WTC11 (cell line): Measurements from ENCODE around the gene FMO5. TPM values are rescaled to one million over a fixed set of nuclear protein-coding genes. Genes with fewer than 3 reads are reported as not detected.

Experiments
- ATAC-seq: fragments of 200-7000 bp; cut with Tn5 transposase; 2 replicates; pipeline ENCODE4 v1.10.0; 2021; ENCODE audit warnings: mild to moderate bottlenecking, moderate library complexity
- Bru-seq: library from RNA; stranded (reverse); fragments of 400-500 nt; gene quantifications from one replicate; lab custom pipeline; 2021; lab: Mats Ljungman, UMichigan
- CTCF ChIA-PET: fragments of 300-600 bp; sonication (Branson Sonifier 250); formaldehyde crosslinking; loops from one replicate; lab custom pipeline; 2021; ENCODE audit warnings: antibody characterized with exemption; lab: Charles Lee
- POLR2A ChIA-PET: fragments of 350-600 bp; sonication (Branson Sonifier 250); formaldehyde crosslinking; loops from one replicate; lab custom pipeline; 2021; ENCODE audit warnings: antibody characterized with exemption; lab: Charles Lee
- DNase-seq: peaks from one replicate; pipeline ENCODE4 v3.0.0; 2021; ENCODE audit warnings: low spot score
- H3K27ac Mint-ChIP-seq: 2 replicates; pipeline ENCODE4 v1.8.0; 2021; ENCODE audit warnings: mixed read lengths
- H3K27me3 Mint-ChIP-seq: 2 replicates; pipeline ENCODE4 v1.8.0; 2021; ENCODE audit warnings: low read depth, mild to moderate bottlenecking, moderate library complexity, mixed read lengths
- H3K36me3 Mint-ChIP-seq: 2 replicates; pipeline ENCODE4 v1.8.0; 2021; ENCODE audit warnings: mixed read lengths
- H3K4me1 Mint-ChIP-seq: 2 replicates; pipeline ENCODE4 v1.8.0; 2022; ENCODE audit warnings: mixed read lengths
- H3K4me3 Mint-ChIP-seq: 2 replicates; pipeline ENCODE4 v1.8.0; 2021; ENCODE audit warnings: mild to moderate bottlenecking, moderate library complexity, mixed read lengths
- H3K9me3 Mint-ChIP-seq: 2 replicates; pipeline ENCODE4 v1.8.0; 2021; ENCODE audit warnings: mixed read lengths
- ARID4B ChIP-seq: sonication (generic); formaldehyde crosslinking; IDR thresholded peaks from 2 replicates; pipeline ENCODE4 v1.8.0; 2023; ENCODE audit warnings: missing genetic modification reagents, mild to moderate bottlenecking, borderline replicate concordance
- CREB1 ChIP-seq: sonication (generic); formaldehyde crosslinking; IDR thresholded peaks from 2 replicates; pipeline ENCODE4 v1.8.0; 2023; ENCODE audit warnings: mild to moderate bottlenecking, missing genetic modification reagents
- CTCF ChIP-seq: fragments of 200-600 bp; IDR thresholded peaks from 2 replicates; pipeline ENCODE4 v1.8.0; 2022; ENCODE audit warnings: antibody characterized with exemption
- GABPB1 ChIP-seq: sonication (generic); formaldehyde crosslinking; IDR thresholded peaks from 2 replicates; pipeline ENCODE4 v1.8.1; 2023; ENCODE audit warnings: mild to moderate bottlenecking, missing genetic modification reagents
- KAT7 ChIP-seq: sonication (generic); formaldehyde crosslinking; IDR thresholded peaks from 2 replicates; pipeline ENCODE4 v1.8.1; 2023; ENCODE audit warnings: missing genetic modification reagents, mild to moderate bottlenecking, borderline replicate concordance
- NR3C1 ChIP-seq: sonication (generic); formaldehyde crosslinking; conservative IDR thresholded peaks from 2 replicates; pipeline ENCODE4 v1.8.1; 2023; ENCODE audit warnings: low read depth, mild to moderate bottlenecking, missing genetic modification reagents
- PRDM15 ChIP-seq: sonication (generic); formaldehyde crosslinking; IDR thresholded peaks from 2 replicates; pipeline ENCODE4 v1.8.0; 2022; ENCODE audit warnings: missing genetic modification reagents
- ZNF232 ChIP-seq: sonication (generic); formaldehyde crosslinking; IDR thresholded peaks from 2 replicates; pipeline ENCODE4 v1.8.0; 2022; ENCODE audit warnings: mild to moderate bottlenecking, missing genetic modification reagents
- long read RNA-seq, 3 experiments: library from RNA in 1 of 3; library from capped mRNA in 1 of 3; library from polyadenylated mRNA in 1 of 3; unstranded in 2 of 3; stranded (forward) in 1 of 3; transcript quantifications; one replicate each; pipeline ENCODE4 v2.0.0, GENCODE V29; 2021
- total RNA-seq: library from RNA; stranded (reverse); gene quantifications from 3 replicates; pipeline ENCODE4 v1.2.3, GENCODE V29; 2021

Gene FMO5, protein sequence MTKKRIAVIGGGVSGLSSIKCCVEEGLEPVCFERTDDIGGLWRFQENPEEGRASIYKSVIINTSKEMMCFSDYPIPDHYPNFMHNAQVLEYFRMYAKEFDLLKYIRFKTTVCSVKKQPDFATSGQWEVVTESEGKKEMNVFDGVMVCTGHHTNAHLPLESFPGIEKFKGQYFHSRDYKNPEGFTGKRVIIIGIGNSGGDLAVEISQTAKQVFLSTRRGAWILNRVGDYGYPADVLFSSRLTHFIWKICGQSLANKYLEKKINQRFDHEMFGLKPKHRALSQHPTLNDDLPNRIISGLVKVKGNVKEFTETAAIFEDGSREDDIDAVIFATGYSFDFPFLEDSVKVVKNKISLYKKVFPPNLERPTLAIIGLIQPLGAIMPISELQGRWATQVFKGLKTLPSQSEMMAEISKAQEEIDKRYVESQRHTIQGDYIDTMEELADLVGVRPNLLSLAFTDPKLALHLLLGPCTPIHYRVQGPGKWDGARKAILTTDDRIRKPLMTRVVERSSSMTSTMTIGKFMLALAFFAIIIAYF
- total RNA-seq (1.6 to 3.3 TPM (median 1.7 TPM) in 3 replicates), Bru-seq, nascent RNA (percentile 35 among the genes with signal in this experiment)
- long read RNA-seq, experiment 1, partial matches to known transcripts = 0 of 7 reads
- long read RNA-seq, experiment 1, other reads (novel, unspliced or antisense) = 4 of 7 reads
- long read RNA-seq, experiment 2, partial matches to known transcripts = 1 of 3 reads
- long read RNA-seq, experiment 2, other reads (novel, unspliced or antisense) = 2 of 3 reads
- long read RNA-seq, experiment 3, partial matches to known transcripts = 0 of 2 reads
- long read RNA-seq, experiment 3, other reads (novel, unspliced or antisense) = 1 of 2 reads

DNA sequence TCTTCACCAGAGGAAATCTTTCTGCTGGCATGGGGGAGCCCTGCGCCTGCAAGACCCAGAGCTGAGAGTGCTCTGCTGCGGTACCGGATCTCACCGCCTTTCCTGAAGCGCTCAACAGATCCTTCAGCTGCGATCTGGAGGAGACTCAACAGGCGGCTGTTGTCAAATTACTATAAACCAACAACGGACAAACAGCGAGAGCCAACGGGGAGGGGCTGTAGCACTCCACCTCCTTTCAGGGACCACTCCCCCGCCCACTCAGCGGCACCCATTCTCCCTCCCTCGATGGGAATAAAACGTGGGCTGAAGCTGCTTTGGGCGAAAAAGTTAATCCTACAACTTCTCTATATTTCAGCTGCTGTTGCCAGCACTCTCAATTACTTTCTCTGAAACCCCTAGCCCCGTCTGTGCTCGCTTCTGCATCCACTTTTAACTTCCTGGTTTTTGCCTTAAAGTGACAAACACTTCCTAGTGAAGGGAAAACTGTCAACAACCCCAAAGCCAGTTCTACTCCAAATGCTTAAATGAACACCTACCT, at the start of gene FMO5:
FMO5 (minus strand) TSS at position 147 of the 538 bp plus-strand sequence. CDS start 310 bp downstream, outside the sequence.
- peak; percentile 96 for ATAC-seq
- Mint-ChIP-seq H3K27ac (peak within 1 kb of the TSS; percentile 71; the same call in 1 of the 2 replicates), H3K36me3 (no peaks in the 10 kb centered on the region), H3K4me3 (peak within 1 kb of the TSS; percentile 97), H3K27me3 (peaks cover 19% of the 10 kb centered on the region), H3K9me3 (no peaks in the 10 kb centered on the region), H3K4me1 (peaks cover 27% of the 10 kb centered on the region)
- TF ChIP-seq GABPB1 = 0 out of 2 replicates have a peak, but pooled peaks have one; percentile 15
- TF ChIP-seq NR3C1 (CRISPR knock-in tag) = no peak
- DNase-seq = peak; percentile 67
- CTCF ChIA-PET = interaction anchor here (1.2 kb wide), 2 partner anchors 17 to 18 kb away, joined by 4 to 6 read pairs; partner anchors contain the start of gene CHD1L
- POLR2A ChIA-PET = no interaction called here

- no peak for ATAC-seq
- POLR2A ChIA-PET = no interaction called here
- Mint-ChIP-seq H3K4me3 (no peak overlapping the region), H3K36me3 (peaks cover 72% of the 10 kb centered on the region), H3K27ac (peak overlapping the region; percentile 65; the same call in 1 of the 2 replicates), H3K4me1 (peaks cover 7% of the 10 kb centered on the region; the same call in 1 of the 2 replicates), H3K9me3 (no peaks in the 10 kb centered on the region), H3K27me3 (no peaks in the 10 kb centered on the region)
- TF ChIP-seq KAT7 (CRISPR knock-in tag) (no peak), CTCF (0 out of 2 replicates have a peak, but pooled peaks have one; percentile 19), CREB1 (CRISPR knock-in tag) (no peak), PRDM15 (no peak), ZNF232 (CRISPR knock-in tag) (no peak), ARID4B (CRISPR knock-in tag) (no peak)
- CTCF ChIA-PET = interaction anchor here (0.6 to 4.6 kb wide), 24 partner anchors 9 to 619 kb away, joined by 3 to 68 read pairs (median 4); partner anchors contain the start of gene CHD1L
- no peak for DNase-seq
Observed at GRCh38 chr1:147273409-147274336, 48.5 kb upstream of the FMO5 start.
